Measurements from ENCODE around the gene LSR.

The LSR gene

GRCh38 chr19:35247526-35248309, 1.1 kb upstream of the LSR start:
- no peak for DNase-seq (ENCODE audit: low read depth)

- DNase-seq (ENCODE audit: low read depth): no peak
These were observed 495 bp downstream of the LSR start for GRCh38 chr19:35249146-35249847.

GRCh38 chr19:35249848-35250711, 1.3 kb downstream of the LSR start:
- no peak for DNase-seq (ENCODE audit: low read depth)

- DNase-seq (ENCODE audit: low read depth): no peak
These were observed 2.7 kb downstream of the LSR start for GRCh38 chr19:35251456-35251855.

- DNase-seq (ENCODE audit: low read depth): no peak
These were observed 4.8 kb downstream of the LSR start for GRCh38 chr19:35253316-35254286.

GRCh38 chr19:35254341-35255297, 5.8 kb downstream of the LSR start:
- no peak for DNase-seq (ENCODE audit: low read depth)

GRCh38 chr19:35256566-35256965, 7.8 kb downstream of the LSR start:
- DNase-seq (ENCODE audit: low read depth): no peak

GRCh38 chr19:35257113-35257461, 8.3 kb downstream of the LSR start:
- DNase-seq (ENCODE audit: low read depth): no peak

- no peak for DNase-seq (ENCODE audit: low read depth)
These were observed 12.0 kb downstream of the LSR start for GRCh38 chr19:35260694-35261304.

- DNase-seq (ENCODE audit: low read depth): no peak
These were observed 12.7 kb downstream of the LSR start for GRCh38 chr19:35261356-35262100.

GRCh38 chr19:35262101-35262761, 13.4 kb downstream of the LSR start:
- DNase-seq (ENCODE audit: low read depth): no peak

- no peak for DNase-seq (ENCODE audit: low read depth)
These were observed 15.7 kb downstream of the LSR start for GRCh38 chr19:35264268-35265125.

- no peak for DNase-seq (ENCODE audit: low read depth)
These were observed 16.5 kb downstream of the LSR start for GRCh38 chr19:35265126-35265899.

- DNase-seq (ENCODE audit: low read depth): no peak
These were observed 17.2 kb downstream of the LSR start for GRCh38 chr19:35265900-35266519.

- DNase-seq (ENCODE audit: low read depth): no peak
These were observed 17.9 kb downstream of the LSR start for GRCh38 chr19:35266520-35267352.
